ENCODE measurements around the gene FSCN2. TPM values are rescaled to one million over a fixed set of nuclear protein-coding genes. Genes with fewer than 3 reads are reported as not detected.

The FSCN2 gene
- total and polyA plus RNA-seq, 2 of the 4 experiments (the other 2 are of a cell fraction) = 0.18 to 0.84 TPM

DNA sequence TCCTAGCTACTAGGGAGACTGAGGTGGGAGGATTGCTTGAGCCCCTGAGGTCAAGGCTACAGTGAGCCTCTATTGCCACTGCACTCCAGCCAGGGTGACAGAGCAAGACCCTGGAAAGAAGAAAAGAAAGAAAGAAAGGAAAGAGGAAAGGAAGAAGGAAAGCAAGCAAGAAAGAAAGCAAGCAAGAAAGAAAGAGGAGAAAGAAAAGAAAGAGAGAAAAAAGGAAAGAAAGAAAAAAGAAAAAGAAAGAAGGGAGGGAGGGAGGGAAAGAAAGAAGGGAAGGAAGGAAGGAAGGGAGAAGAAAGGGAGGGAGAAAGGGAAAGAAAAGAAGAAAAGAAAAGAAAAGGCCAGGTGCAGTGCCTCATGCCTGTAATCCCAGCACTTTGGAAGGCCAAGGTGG is 24.6 kb upstream of the FSCN2 start:
- Histone ChIP-seq H3K36me3 (ENCODE audit: control insufficient read depth, insufficient read depth, low read length) (peaks cover 1% of the 10 kb centered on the region), H4K20me1 (ENCODE audit: insufficient read depth, low read length) (peaks cover 21% of the 10 kb centered on the region), H3K4me3 (ENCODE audit: insufficient read depth, low read depth, low read length) (no peak overlapping the region), H3K56ac (ENCODE audit: extremely low read depth, insufficient read depth, low read length) (no peak overlapping the region), H3K27ac (ENCODE audit: insufficient read depth, low read length) (no peak overlapping the region), H2BK120ac (ENCODE audit: low read depth, low read length) (no peak overlapping the region), H3K18ac (ENCODE audit: low read depth, low read length) (no peak overlapping the region), H2BK15ac (ENCODE audit: low read depth, low read length) (no peak overlapping the region), H3K9me3 (ENCODE audit: control insufficient read depth, insufficient read depth, low read length) (no peaks in the 10 kb centered on the region), H3K27me3 (ENCODE audit: control insufficient read depth, insufficient read depth, low read length) (no peaks in the 10 kb centered on the region; the same call in 1 of the 2 replicates), H4K5ac (ENCODE audit: low read depth, low read length) (no peak overlapping the region), H3K9me1 (ENCODE audit: insufficient read depth, low read length) (no peaks in the 10 kb centered on the region), H2AFZ (replicated peaks; ENCODE audit: low read length, poor library complexity) (no peak overlapping the region), H2AK5ac (ENCODE audit: low read depth, low read length) (no peak overlapping the region), H3K9ac (ENCODE audit: low read depth, low read length) (no peak overlapping the region), H3K4me2 (ENCODE audit: low read depth, low read length) (no peak overlapping the region), H3K14ac (replicated peaks; ENCODE audit: low read depth, low read length) (no peak overlapping the region), H4K91ac (ENCODE audit: insufficient read depth, low read depth, low read length) (no peak overlapping the region), H2BK5ac (ENCODE audit: low read depth, low read length, poor library complexity, severe bottlenecking) (no peak overlapping the region), H3K4ac (ENCODE audit: low read depth, low read length) (no peak overlapping the region), H3K4me1 (ENCODE audit: control insufficient read depth, insufficient read depth, low read length) (peaks cover 8% of the 10 kb centered on the region), H2AK9ac (replicated peaks; ENCODE audit: low read depth, low read length, poor library complexity) (no peak overlapping the region), H3K23ac (ENCODE audit: low read depth, low read length) (no peak overlapping the region), H2BK20ac (ENCODE audit: low read depth, low read length) (no peak overlapping the region), H3K79me1 (ENCODE audit: low read depth in 1 of 2, low read length in 2 of 2) (peaks cover 0 to 3% of the 10 kb centered on the region in 2 experiments; a peak in 2 of 4 replicates), H4K8ac (ENCODE audit: low read depth in 2 of 2, low read length in 2 of 2) (no peak overlapping the region)
- TF ChIP-seq, protein P1, sequence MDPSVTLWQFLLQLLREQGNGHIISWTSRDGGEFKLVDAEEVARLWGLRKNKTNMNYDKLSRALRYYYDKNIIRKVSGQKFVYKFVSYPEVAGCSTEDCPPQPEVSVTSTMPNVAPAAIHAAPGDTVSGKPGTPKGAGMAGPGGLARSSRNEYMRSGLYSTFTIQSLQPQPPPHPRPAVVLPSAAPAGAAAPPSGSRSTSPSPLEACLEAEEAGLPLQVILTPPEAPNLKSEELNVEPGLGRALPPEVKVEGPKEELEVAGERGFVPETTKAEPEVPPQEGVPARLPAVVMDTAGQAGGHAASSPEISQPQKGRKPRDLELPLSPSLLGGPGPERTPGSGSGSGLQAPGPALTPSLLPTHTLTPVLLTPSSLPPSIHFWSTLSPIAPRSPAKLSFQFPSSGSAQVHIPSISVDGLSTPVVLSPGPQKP (IDR thresholded peaks at IDR 0.05; ENCODE audit: borderline replicate concordance, low read depth, low read length) = no peak
- TF ChIP-seq NFE2L2 (IDR thresholded peaks at IDR 0.05; ENCODE audit: low read depth, low read length) (no peak), MAZ (IDR thresholded peaks at IDR 0.05; ENCODE audit: borderline replicate concordance, low read depth, low read length) (no peak), RFX5 (IDR thresholded peaks at IDR 0.05; ENCODE audit: low read depth, low read length) (no peak), POLR2A (IDR thresholded peaks at IDR 0.05; ENCODE audit: low read depth, low read length) (no peak)
- intact Hi-C loops (cut with micrococcal nuclease) (no loop called here), in situ Hi-C loops (cut with MboI; ENCODE audit: low sequenced_read_pairs) (no loop called here), dilution Hi-C loops (cut with HindIII; ENCODE audit: low sequenced_read_pairs, unreplicated experiment) (no loop called here)
- BruUV-seq (replicated peaks) = no TSS peak
- CTCF ChIA-PET = no interaction called here
- POLR2A ChIA-PET (ENCODE audit: unreplicated experiment) = interaction anchor here (0.6 kb wide), 1 partner anchor 11 kb away, joined by 6 read pairs; no protein-coding TSS in a partner anchor
- no peak for ATAC-seq (ENCODE audit: low read depth)
- DNase-seq = no peak

Measured in IMR-90 (cell line).